ENCODE data around the gene EML3.

DNA sequence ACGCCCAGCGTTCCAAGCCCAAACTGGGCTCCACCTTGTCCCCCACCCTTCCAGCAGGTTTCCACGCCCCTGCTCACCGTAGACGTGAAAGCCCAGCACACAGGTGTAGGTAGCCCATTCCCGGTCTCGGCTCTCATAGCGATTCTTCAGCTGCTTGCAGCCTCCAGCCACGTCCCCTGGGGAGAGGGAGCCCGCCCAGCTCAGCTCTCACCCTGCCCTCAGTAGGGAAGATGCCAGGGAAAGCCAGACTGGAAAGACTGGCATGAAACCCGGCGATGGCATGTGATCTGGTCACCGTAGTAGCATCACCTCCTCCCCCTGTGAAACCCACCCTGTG, 9.5 kb downstream of the EML3 start:
- TF ChIP-seq, protein P1, sequence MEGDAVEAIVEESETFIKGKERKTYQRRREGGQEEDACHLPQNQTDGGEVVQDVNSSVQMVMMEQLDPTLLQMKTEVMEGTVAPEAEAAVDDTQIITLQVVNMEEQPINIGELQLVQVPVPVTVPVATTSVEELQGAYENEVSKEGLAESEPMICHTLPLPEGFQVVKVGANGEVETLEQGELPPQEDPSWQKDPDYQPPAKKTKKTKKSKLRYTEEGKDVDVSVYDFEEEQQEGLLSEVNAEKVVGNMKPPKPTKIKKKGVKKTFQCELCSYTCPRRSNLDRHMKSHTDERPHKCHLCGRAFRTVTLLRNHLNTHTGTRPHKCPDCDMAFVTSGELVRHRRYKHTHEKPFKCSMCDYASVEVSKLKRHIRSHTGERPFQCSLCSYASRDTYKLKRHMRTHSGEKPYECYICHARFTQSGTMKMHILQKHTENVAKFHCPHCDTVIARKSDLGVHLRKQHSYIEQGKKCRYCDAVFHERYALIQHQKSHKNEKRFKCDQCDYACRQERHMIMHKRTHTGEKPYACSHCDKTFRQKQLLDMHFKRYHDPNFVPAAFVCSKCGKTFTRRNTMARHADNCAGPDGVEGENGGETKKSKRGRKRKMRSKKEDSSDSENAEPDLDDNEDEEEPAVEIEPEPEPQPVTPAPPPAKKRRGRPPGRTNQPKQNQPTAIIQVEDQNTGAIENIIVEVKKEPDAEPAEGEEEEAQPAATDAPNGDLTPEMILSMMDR (IDR thresholded peaks at IDR 0.05), result no peak
- no peak for TF ChIP-seq POLR2A (IDR thresholded peaks at IDR 0.05)
